ENCODE data around the gene OR1L4.

DNA sequence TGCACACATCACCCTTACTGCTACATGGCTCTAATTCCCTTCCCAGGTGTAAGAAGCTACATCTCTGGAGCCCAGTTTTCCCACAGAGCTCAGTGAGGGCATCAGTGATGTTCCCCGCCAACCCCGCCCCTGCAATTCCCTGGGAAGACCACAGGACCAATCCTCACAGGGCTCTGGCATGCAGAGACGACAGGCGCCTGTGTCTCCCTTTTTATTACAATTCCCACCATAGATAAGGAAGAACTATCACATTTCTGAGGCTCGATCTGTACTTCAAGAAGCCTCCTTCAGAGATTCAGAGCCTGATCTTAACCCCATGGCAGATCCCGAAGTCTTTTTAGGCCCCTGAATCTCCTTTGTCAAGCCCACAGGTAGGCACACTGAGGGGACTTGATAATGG lies 18.2 kb downstream of the OR1L4 start, which contains the start of gene OR1L6:
- TF ChIP-seq POLR2A (IDR thresholded peaks at IDR 0.05) = no peak
- TF ChIP-seq, protein P1, sequence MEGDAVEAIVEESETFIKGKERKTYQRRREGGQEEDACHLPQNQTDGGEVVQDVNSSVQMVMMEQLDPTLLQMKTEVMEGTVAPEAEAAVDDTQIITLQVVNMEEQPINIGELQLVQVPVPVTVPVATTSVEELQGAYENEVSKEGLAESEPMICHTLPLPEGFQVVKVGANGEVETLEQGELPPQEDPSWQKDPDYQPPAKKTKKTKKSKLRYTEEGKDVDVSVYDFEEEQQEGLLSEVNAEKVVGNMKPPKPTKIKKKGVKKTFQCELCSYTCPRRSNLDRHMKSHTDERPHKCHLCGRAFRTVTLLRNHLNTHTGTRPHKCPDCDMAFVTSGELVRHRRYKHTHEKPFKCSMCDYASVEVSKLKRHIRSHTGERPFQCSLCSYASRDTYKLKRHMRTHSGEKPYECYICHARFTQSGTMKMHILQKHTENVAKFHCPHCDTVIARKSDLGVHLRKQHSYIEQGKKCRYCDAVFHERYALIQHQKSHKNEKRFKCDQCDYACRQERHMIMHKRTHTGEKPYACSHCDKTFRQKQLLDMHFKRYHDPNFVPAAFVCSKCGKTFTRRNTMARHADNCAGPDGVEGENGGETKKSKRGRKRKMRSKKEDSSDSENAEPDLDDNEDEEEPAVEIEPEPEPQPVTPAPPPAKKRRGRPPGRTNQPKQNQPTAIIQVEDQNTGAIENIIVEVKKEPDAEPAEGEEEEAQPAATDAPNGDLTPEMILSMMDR (IDR thresholded peaks at IDR 0.05) = no peak
